Activated naive CD8-positive, alpha-beta T cell (primary cell): ENCODE measurements around the gene PALLD.
A peak's percentile ranks its signal among the peaks of the same experiment; 100 is the strongest.

ENCODE experiments used
- H3K27ac Mint-ChIP-seq: one replicate; pipeline ENCODE4 v1.8.0; 2021; ENCODE audit warnings: mixed read lengths
- H3K27me3 Mint-ChIP-seq: one replicate; pipeline ENCODE4 v1.8.0; 2021; ENCODE audit warnings: mixed read lengths
- H3K36me3 Mint-ChIP-seq: one replicate; pipeline ENCODE4 v1.8.0; 2021; ENCODE audit warnings: mixed read lengths
- H3K4me1 Mint-ChIP-seq: one replicate; pipeline ENCODE4 v1.8.0; 2021; ENCODE audit warnings: low read depth, mixed read lengths
- H3K4me3 Mint-ChIP-seq: one replicate; pipeline ENCODE4 v1.8.0; 2021; ENCODE audit warnings: mild to moderate bottlenecking, mixed read lengths
- H3K9me3 Mint-ChIP-seq: one replicate; pipeline ENCODE4 v1.8.0; 2021; ENCODE audit warnings: low read depth, mixed read lengths

The PALLD gene

DNA sequence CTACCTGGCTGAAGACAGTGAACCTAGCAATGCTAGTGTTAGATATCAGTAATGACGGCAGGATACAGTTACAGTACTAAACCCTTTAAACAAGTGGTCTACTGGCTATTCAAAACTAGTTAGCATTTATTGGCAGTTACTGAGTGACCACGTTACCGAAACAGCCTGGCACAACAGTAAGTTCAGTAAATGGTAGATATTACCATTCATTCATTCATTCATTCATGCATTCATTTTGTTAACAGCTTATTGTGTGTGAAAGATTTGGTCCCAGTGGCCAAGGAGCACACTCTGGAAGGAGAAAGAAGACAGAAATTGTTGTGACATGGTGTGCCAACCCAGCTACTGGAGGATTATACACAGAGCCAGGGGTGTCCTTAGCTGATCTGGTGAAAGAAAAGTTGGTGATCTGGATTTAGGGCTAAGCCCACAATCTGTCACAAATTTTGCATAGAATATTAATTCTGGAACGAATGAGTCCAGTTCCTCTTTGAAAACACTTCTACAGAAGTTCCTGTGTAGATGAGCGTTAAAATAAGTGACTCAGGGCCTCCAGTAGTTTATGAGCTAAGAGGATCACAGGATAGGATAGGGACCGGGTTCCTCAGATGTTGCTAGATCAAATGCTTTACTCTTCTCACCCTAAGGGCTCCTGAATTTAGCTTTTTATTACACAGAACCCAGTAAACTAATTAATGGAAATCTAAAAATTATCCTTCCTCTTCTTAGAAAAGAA, 334.1 kb downstream of the PALLD start:
- peak overlapping the region; percentile 76 for H3K4me3 Mint-ChIP-seq
- H3K4me1 Mint-ChIP-seq: peaks cover 12% of the 10 kb centered on the region
- no peaks in the 10 kb centered on the region for H3K9me3 Mint-ChIP-seq
- H3K27ac Mint-ChIP-seq: no peak overlapping the region
- no peaks in the 10 kb centered on the region for H3K36me3 Mint-ChIP-seq
- H3K27me3 Mint-ChIP-seq: peaks cover 31% of the 10 kb centered on the region

DNA sequence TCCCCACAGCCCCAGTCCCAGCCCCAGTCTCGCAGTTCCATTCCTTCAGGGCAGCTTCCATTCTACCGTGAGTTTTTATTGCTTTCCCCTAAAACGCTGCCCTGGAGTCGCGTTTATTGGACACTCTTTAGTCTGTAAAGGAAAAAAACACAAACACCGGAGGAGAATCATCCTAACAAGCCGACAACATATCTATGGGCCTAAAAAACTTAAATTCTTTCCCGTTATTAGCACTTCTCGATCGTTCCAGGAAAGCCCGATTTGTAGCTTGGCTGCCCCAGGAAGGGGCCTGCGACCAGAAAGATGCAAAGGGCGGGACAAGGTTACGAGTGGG, 334.7 kb downstream of the PALLD start:
- Mint-ChIP-seq H3K36me3 (no peaks in the 10 kb centered on the region), H3K27ac (no peak overlapping the region), H3K4me1 (peaks cover 12% of the 10 kb centered on the region), H3K9me3 (no peaks in the 10 kb centered on the region), H3K4me3 (peak overlapping the region; percentile 76), H3K27me3 (peaks cover 33% of the 10 kb centered on the region)

GRCh38 chr4:168831919-168832762, 335.3 kb downstream of the PALLD start:
- no peaks in the 10 kb centered on the region for H3K9me3 Mint-ChIP-seq
- H3K27ac Mint-ChIP-seq: no peak overlapping the region
- peak overlapping the region; percentile 76 for H3K4me3 Mint-ChIP-seq
- no peaks in the 10 kb centered on the region for H3K36me3 Mint-ChIP-seq
- peaks cover 33% of the 10 kb centered on the region for H3K27me3 Mint-ChIP-seq
- H3K4me1 Mint-ChIP-seq: peaks cover 12% of the 10 kb centered on the region

DNA sequence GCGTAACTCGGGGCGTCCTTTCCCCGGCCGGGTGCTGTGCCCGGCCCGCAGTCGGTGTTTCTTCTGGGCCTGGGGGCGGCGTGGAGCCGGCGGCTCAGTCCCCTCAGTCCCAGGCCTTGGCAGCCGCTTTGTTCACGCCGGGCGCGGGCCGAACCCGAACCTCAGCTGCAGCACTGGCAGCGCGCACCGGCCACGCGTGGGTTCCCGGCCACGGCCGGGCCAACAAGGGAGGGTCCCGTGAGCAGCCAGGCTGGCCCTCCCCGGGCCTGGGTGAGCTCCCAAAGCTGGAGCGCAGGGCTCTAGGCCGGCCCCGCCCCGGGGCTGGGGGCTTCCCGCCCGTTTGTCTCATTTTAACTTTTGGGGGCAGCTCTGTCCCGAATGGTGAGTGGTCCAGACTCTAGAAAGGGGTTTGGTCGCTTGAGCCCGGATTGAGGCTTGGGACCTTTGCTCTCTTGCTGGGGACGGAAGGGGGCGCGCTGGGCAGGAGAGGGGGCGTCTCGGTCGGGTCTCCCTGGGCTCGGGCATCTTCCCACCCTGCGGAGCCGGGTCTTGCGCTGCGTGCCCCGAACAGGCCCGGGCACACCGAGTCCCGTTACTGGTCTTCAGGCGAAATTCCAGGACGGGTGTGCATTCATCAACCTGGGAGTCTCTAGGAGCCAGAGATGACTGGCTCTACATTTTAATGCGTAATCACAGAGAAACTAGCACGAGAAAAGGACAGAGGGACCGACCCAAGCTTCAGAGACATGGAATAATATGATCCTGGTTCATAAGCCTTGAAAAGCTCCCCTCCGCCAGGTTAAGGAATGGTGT, 336.1 kb downstream of the PALLD start:
- H3K27me3 Mint-ChIP-seq: peaks cover 33% of the 10 kb centered on the region
- H3K9me3 Mint-ChIP-seq: no peaks in the 10 kb centered on the region

DNA sequence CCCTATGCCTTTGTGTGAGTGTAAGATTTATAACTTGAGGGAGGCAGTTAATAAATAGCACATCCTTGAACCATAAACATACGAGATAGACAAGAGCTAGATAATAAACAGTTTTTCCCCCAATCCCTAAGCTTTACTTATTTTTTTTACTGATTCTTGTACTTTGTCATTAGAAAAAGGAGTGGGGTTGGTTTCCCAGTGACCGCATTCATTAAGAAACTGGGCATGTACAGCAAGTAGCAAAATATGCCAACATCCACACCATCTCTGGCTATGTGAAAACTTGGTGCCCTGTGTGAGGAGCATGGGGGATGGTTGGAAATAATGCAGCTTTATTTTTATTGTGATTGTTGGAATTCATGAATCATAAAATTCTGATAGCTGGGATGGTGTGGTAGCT, 337.0 kb downstream of the PALLD start:
- H3K27me3 Mint-ChIP-seq: peaks cover 33% of the 10 kb centered on the region
- peak overlapping the region; percentile 71 for H3K4me3 Mint-ChIP-seq
- H3K4me1 Mint-ChIP-seq: peaks cover 12% of the 10 kb centered on the region
- no peak overlapping the region for H3K27ac Mint-ChIP-seq
- H3K36me3 Mint-ChIP-seq: no peaks in the 10 kb centered on the region
- H3K9me3 Mint-ChIP-seq: no peaks in the 10 kb centered on the region

More for the DNA sequence above, 336.1 kb downstream of the PALLD start:
- no peak overlapping the region for H3K27ac Mint-ChIP-seq
- H3K36me3 Mint-ChIP-seq: no peaks in the 10 kb centered on the region
- peak overlapping the region; percentile 76 for H3K4me3 Mint-ChIP-seq
- peaks cover 12% of the 10 kb centered on the region for H3K4me1 Mint-ChIP-seq

DNA sequence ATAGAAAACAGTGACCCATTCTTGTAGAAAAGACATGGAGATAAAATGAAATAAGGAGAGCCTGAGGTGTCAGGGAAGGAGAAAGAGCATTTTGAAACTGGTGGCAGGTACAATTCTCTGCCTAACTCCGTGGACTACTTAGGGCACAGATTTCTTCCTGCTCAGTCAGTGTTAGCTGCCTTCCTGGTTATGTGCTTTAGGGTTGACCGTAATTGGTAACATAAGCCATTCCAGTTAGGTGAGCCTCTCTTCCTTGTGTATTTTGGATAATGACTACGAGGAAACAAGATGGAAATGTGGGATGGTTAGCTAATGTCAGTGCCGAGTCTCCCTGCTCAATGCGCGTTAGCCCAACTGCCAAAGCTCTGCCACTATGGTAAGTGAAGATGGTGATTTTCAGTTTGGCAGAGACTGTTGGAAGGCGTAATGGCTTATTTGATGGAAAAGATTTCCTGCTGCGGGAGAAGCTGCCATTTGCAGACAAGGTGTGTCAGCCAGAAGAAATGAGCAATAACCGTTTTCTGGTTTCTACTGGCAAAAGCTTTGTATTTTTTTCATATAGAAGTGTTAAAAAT, 339.1 kb downstream of the PALLD start:
- H3K36me3 Mint-ChIP-seq: no peaks in the 10 kb centered on the region
- no peak overlapping the region for H3K27ac Mint-ChIP-seq
- no peaks in the 10 kb centered on the region for H3K9me3 Mint-ChIP-seq
- peaks cover 23% of the 10 kb centered on the region for H3K27me3 Mint-ChIP-seq
- peaks cover 12% of the 10 kb centered on the region for H3K4me1 Mint-ChIP-seq
- H3K4me3 Mint-ChIP-seq: no peak overlapping the region

DNA sequence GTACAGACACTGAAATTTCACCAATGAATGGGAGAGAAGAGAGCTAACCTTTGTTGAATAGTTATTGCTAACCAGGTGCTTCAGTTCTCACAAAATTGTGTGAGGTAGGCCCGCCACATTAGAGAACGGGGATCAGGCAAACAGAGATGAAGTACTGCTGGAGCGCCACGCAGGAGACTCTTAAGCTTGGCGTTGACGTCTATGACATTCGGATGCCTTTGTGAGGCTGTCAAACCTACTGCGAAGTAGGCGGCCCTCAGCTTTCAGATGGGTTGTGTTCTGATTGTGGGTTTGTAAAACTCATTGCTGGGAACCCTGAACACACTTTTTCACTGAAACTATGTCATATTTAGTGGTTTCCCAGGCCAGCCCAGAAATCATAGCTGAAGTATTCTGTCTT, 339.6 kb downstream of the PALLD start:
- Mint-ChIP-seq H3K9me3 (no peaks in the 10 kb centered on the region), H3K4me3 (no peak overlapping the region), H3K27ac (no peak overlapping the region), H3K27me3 (peaks cover 21% of the 10 kb centered on the region), H3K36me3 (no peaks in the 10 kb centered on the region), H3K4me1 (peaks cover 9% of the 10 kb centered on the region)

GRCh38 chr4:168837922-168838321, 341.1 kb downstream of the PALLD start:
- Mint-ChIP-seq H3K27me3 (peaks cover 21% of the 10 kb centered on the region), H3K36me3 (no peaks in the 10 kb centered on the region), H3K4me3 (no peak overlapping the region), H3K27ac (no peak overlapping the region), H3K4me1 (peaks cover 6% of the 10 kb centered on the region), H3K9me3 (no peaks in the 10 kb centered on the region)

- peaks cover 19% of the 10 kb centered on the region for H3K27me3 Mint-ChIP-seq
- H3K9me3 Mint-ChIP-seq: no peaks in the 10 kb centered on the region
- H3K4me1 Mint-ChIP-seq: no peaks in the 10 kb centered on the region
- no peaks in the 10 kb centered on the region for H3K36me3 Mint-ChIP-seq
- H3K4me3 Mint-ChIP-seq: no peak overlapping the region
- H3K27ac Mint-ChIP-seq: no peak overlapping the region
These were observed 343.0 kb downstream of the PALLD start for GRCh38 chr4:168839758-168840391.

DNA sequence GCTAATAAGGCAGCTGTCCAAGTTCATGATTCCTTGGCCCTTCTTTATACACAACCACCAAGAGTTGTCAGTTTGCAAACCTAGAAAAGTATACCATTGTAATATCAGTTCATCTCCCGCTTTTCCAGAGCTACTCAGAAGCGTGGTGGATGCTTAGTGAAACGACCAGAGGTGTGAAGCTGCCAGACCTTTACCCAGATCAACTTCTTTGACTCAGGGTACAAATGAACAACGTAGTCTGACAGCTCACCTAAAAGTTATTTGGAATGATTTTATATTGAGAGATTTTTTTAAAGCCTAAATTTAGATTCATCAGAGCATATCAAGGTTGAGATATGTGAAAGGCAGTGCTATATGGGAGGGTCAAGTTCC, 343.5 kb downstream of the PALLD start:
- H3K4me1 Mint-ChIP-seq: no peaks in the 10 kb centered on the region
- no peaks in the 10 kb centered on the region for H3K36me3 Mint-ChIP-seq
- H3K27me3 Mint-ChIP-seq: peaks cover 17% of the 10 kb centered on the region
- H3K4me3 Mint-ChIP-seq: no peak overlapping the region
- no peaks in the 10 kb centered on the region for H3K9me3 Mint-ChIP-seq
- H3K27ac Mint-ChIP-seq: no peak overlapping the region

- Mint-ChIP-seq H3K36me3 (no peaks in the 10 kb centered on the region), H3K27me3 (peaks cover 10% of the 10 kb centered on the region), H3K9me3 (no peaks in the 10 kb centered on the region), H3K4me3 (no peak overlapping the region), H3K4me1 (no peaks in the 10 kb centered on the region), H3K27ac (no peak overlapping the region)
These were observed 344.3 kb downstream of the PALLD start for GRCh38 chr4:168841000-168841671.

DNA sequence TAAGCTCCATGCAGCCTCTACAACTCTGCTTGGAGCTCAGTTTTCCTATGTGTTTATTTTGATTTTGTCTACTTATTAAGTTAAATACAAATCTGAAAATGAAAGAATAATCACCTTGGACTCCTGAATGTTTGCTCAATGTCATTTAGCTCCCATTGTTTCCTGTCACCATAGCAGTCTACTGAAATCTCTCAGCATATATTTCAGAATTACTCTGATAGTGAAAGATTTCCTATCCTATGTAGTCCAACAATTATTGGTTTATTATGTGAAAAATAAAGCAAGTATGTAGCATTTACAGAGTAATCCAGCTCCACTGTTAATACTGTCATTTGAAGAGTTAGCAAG, 344.8 kb downstream of the PALLD start:
- Mint-ChIP-seq H3K4me3 (no peak overlapping the region), H3K36me3 (no peaks in the 10 kb centered on the region), H3K27ac (no peak overlapping the region), H3K27me3 (peaks cover 10% of the 10 kb centered on the region), H3K9me3 (no peaks in the 10 kb centered on the region), H3K4me1 (no peaks in the 10 kb centered on the region)

DNA sequence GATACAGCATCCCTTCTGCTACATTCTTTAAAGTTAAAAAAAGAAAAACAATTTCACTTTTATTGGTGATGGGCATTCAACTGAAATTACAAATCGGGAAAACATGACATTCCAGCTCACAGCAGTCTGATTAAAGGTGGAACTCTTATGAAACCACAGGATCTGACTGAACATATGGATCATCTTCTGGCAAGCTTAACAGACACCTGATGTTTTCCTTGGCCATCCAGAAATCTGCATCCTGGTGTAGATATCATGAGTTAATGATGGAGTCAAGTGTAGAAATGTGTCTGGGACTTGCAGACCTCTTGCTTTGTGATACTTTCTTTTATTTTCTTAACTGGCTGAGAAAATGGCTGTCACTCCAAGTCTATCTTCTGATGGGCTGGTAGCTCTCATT, 345.3 kb downstream of the PALLD start:
- no peak overlapping the region for H3K27ac Mint-ChIP-seq
- H3K4me1 Mint-ChIP-seq: no peaks in the 10 kb centered on the region
- H3K9me3 Mint-ChIP-seq: no peaks in the 10 kb centered on the region
- H3K4me3 Mint-ChIP-seq: no peak overlapping the region
- no peaks in the 10 kb centered on the region for H3K36me3 Mint-ChIP-seq
- peaks cover 10% of the 10 kb centered on the region for H3K27me3 Mint-ChIP-seq

- H3K36me3 Mint-ChIP-seq: no peaks in the 10 kb centered on the region
- H3K4me3 Mint-ChIP-seq: no peak overlapping the region
- peaks cover 10% of the 10 kb centered on the region for H3K27me3 Mint-ChIP-seq
- no peaks in the 10 kb centered on the region for H3K9me3 Mint-ChIP-seq
- no peak overlapping the region for H3K27ac Mint-ChIP-seq
- peaks cover 3% of the 10 kb centered on the region for H3K4me1 Mint-ChIP-seq
These were observed 346.8 kb downstream of the PALLD start for GRCh38 chr4:168843635-168844034.
